Natural killer cell (primary cell): Measurements from ENCODE around the gene ADIG. TPM values are rescaled to one million over a fixed set of nuclear protein-coding genes. Genes with fewer than 3 reads are reported as not detected.

ENCODE experiments used
- ATAC-seq, 3 donors: fragments of 150-1000 bp in 2 of 3; fragments of 200-7000 bp in 1 of 3; cut with Tn5 transposase; 1 replicate in 1 of 3; 2 replicates in 2 of 3; pipeline ENCODE4 v1.10.0; 2021; ENCODE audit warnings: mild to moderate bottlenecking in 2 of 3, moderate library complexity in 2 of 3
- DNase-seq, 2 donors: peaks; one replicate each; pipeline versions ENCODE4 v3.0.0 to v3.0.0-alpha.2; 2013 to 2021; ENCODE audit warnings: mixed read lengths in 1 of 2
- H3K27ac ChIP-seq: one replicate; pipeline ENCODE4 v1.5.1; 2013; ENCODE audit warnings: mild to moderate bottlenecking, low read length
- H3K27me3 ChIP-seq: one replicate; pipeline ENCODE4 v1.6.1; 2013; ENCODE audit warnings: low read length; ENCODE audit not compliant: control insufficient read depth, insufficient read depth
- H3K36me3 ChIP-seq: one replicate; pipeline ENCODE4 v1.6.1; 2013; ENCODE audit warnings: low read length; ENCODE audit not compliant: control insufficient read depth, insufficient read depth
- H3K4me1 ChIP-seq: one replicate; pipeline ENCODE4 v1.6.1; 2013; ENCODE audit warnings: low read length; ENCODE audit not compliant: control insufficient read depth, insufficient read depth
- H3K4me3 ChIP-seq: one replicate; pipeline ENCODE4 v1.5.1; 2013; ENCODE audit warnings: low read length
- H3K9me3 ChIP-seq: one replicate; pipeline ENCODE4 v1.6.1; 2013; ENCODE audit warnings: low read length; ENCODE audit not compliant: control insufficient read depth, insufficient read depth
- H3K27ac Mint-ChIP-seq, 2 donors: one replicate each; pipeline ENCODE4 v1.8.0; 2022; ENCODE audit warnings: mild to moderate bottlenecking in 2 of 2, mixed read lengths in 2 of 2, moderate library complexity in 1 of 2
- H3K27me3 Mint-ChIP-seq, 2 donors: one replicate each; pipeline ENCODE4 v1.8.0; 2022; ENCODE audit warnings: low read depth in 2 of 2, mixed read lengths in 2 of 2
- H3K36me3 Mint-ChIP-seq: one replicate; pipeline ENCODE4 v1.8.0; 2022; ENCODE audit warnings: mixed read lengths
- H3K4me1 Mint-ChIP-seq, 2 donors: one replicate each; pipeline ENCODE4 v1.8.0; 2022; ENCODE audit warnings: mixed read lengths in 2 of 2
- H3K4me3 Mint-ChIP-seq: one replicate; pipeline ENCODE4 v1.8.0; 2022; ENCODE audit warnings: mild to moderate bottlenecking, moderate library complexity, mixed read lengths
- H3K9me3 Mint-ChIP-seq, 2 donors: one replicate each; pipeline ENCODE4 v1.8.0; 2022; ENCODE audit warnings: mixed read lengths in 2 of 2
- CTCF ChIP-seq: fragments of 200-600 bp; IDR thresholded peaks from one replicate; pipeline ENCODE4 v1.8.0; 2022; ENCODE audit warnings: antibody characterized with exemption
- WGBS: methylation state at CpG from one replicate; pipeline ENCODE4 v1.1.7; 2013; ENCODE audit warnings: missing lambda C conversion rate; ENCODE audit not compliant: insufficient coverage; 5-methylcytosine and 5-hydroxymethylcytosine counted together
- intact Hi-C: fragments of 100-400 bp; cut with micrococcal nuclease; formaldehyde crosslinking; loops from one replicate; pipeline ENCODE4 v1.14.2; 2022
- total RNA-seq, 4 donors: library from RNA; stranded (reverse); fragments of 120-200 nt in 1 of 4; gene quantifications; one replicate each; pipeline versions ENCODE4 v1.2.3 to v1.2.4, GENCODE V29; 2013 to 2022

Gene ADIG
- total RNA-seq, 3 donors from 2014 or later (not counting 1 experiment from before 2014, with no cell fraction given): not detected

- H3K36me3 Mint-ChIP-seq: no peaks in the 10 kb centered on the region
- intact Hi-C loops: no loop called here
Observed at GRCh38 chr20:38612751-38613515, 31.9 kb downstream of the ADIG start.

DNA sequence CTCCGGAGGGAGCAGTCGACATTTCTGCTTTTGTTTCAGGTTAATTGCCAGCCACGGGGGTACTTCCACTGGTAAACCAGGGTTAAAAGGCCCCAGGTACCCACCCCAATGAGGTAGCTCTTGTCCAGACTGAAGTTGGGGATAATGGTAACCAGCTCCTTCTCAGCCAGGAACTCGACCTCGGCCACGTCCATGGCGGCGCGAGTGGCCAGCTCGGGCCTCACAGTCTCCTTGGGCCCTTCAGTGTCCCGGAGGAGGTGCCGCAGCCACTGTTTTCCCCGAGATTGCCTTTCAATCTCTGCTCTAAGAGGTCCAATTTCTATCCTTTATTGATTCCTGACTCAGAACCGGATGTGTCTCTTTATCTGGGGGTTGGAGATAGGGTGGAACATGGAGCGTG, 34.3 kb downstream of the ADIG start:
- no peak for TF ChIP-seq CTCF
- no peaks in the 10 kb centered on the region for H3K9me3 ChIP-seq
- Mint-ChIP-seq H3K9me3 (no peaks in the 10 kb centered on the region), H3K4me1 (no peaks in the 10 kb centered on the region), H3K27ac (no peak overlapping the region), H3K36me3 (no peaks in the 10 kb centered on the region), H3K4me3 (no peak overlapping the region), H3K27me3 (peaks cover 9 to 10% of the 10 kb centered on the region in 2 donors)
- H3K4me3 ChIP-seq: no peak overlapping the region
- intact Hi-C loops: no loop called here
- H3K36me3 ChIP-seq: no peaks in the 10 kb centered on the region
- ATAC-seq (no peak), DNase-seq (no peak)
- 89% methylated on average over 15 of the region's 15 CpGs for WGBS
- H3K4me1 ChIP-seq: no peaks in the 10 kb centered on the region
- H3K27me3 ChIP-seq: no peaks in the 10 kb centered on the region
- H3K27ac ChIP-seq: no peak overlapping the region

More at GRCh38 chr20:38612751-38613515, 31.9 kb downstream of the ADIG start:
- no peaks in the 10 kb centered on the region for H3K4me1 Mint-ChIP-seq
- ATAC-seq: no peak
- H3K4me3 Mint-ChIP-seq: no peak overlapping the region
- H3K27ac Mint-ChIP-seq: no peak overlapping the region
- no peak for DNase-seq
- Histone ChIP-seq H3K36me3 (no peaks in the 10 kb centered on the region), H3K27ac (no peak overlapping the region), H3K4me1 (no peaks in the 10 kb centered on the region), H3K27me3 (no peaks in the 10 kb centered on the region), H3K4me3 (no peak overlapping the region), H3K9me3 (no peaks in the 10 kb centered on the region)
- TF ChIP-seq CTCF: no peak
- WGBS: 67% methylated on average over 5 of the region's 5 CpGs
- H3K27me3 Mint-ChIP-seq: peaks cover 7 to 25% of the 10 kb centered on the region in 2 donors
- no peaks in the 10 kb centered on the region for H3K9me3 Mint-ChIP-seq

DNA sequence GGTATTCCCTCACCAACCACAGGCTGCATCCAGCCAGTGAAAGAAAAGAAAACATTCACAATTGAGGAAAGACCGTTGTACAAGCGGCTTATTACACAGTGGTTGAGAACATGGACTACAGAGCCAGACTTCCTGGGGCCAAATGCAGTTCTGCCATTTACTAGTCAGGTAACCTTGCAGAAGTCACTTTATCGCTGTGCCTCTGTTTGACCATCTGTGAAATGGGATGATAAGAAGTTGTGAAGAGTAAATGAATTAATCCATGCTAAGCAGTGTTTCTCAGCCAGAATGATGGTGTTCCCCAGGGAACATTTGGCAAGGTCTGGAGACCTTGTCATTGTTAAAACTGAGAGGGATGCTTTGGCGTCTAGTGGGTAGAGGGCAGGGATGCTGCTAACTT, 35.5 kb downstream of the ADIG start:
- Histone ChIP-seq H3K36me3 (no peaks in the 10 kb centered on the region), H3K4me1 (no peaks in the 10 kb centered on the region), H3K27me3 (no peaks in the 10 kb centered on the region), H3K27ac (no peak overlapping the region), H3K4me3 (no peak overlapping the region), H3K9me3 (no peaks in the 10 kb centered on the region)
- H3K9me3 Mint-ChIP-seq: no peaks in the 10 kb centered on the region
- no peak for ATAC-seq
- no peaks in the 10 kb centered on the region for H3K36me3 Mint-ChIP-seq
- WGBS: 93% methylated on average over 4 of the region's 4 CpGs
- H3K27me3 Mint-ChIP-seq: peaks cover 13 to 22% of the 10 kb centered on the region in 2 donors
- no peak for DNase-seq
- no peak overlapping the region for H3K4me3 Mint-ChIP-seq
- no peak for TF ChIP-seq CTCF
- H3K27ac Mint-ChIP-seq: no peak overlapping the region
- H3K4me1 Mint-ChIP-seq: no peaks in the 10 kb centered on the region
- intact Hi-C loops: no loop called here
